GM12878 (cell line): ENCODE data around the gene PRDM16.

Experiments
- BCL11A ChIP-seq: IDR thresholded peaks from 2 replicates; pipeline ENCODE4 v1.6.1; 2011; ENCODE audit warnings: low read depth, low read length
- EZH2 ChIP-seq: IDR thresholded peaks from 2 replicates; pipeline ENCODE4 v1.6.1; 2012; ENCODE audit warnings: low read depth, mild to moderate bottlenecking, control low read depth, inconsistent platforms, low read length, borderline replicate concordance; ENCODE audit not compliant: control insufficient read depth
- FOXM1 ChIP-seq: IDR thresholded peaks from 2 replicates; pipeline ENCODE4 v1.6.1; 2012; ENCODE audit warnings: low read depth, mild to moderate bottlenecking, inconsistent platforms, low read length, moderate library complexity
- NRF1 ChIP-seq: conservative IDR thresholded peaks from 2 replicates; pipeline ENCODE4 v1.6.1; 2011; ENCODE audit warnings: mild to moderate bottlenecking, low read depth, low read length, improper control_type of control experiment
- POLR2A ChIP-seq: IDR thresholded peaks from 2 replicates; pipeline ENCODE4 v1.6.1; 2011; ENCODE audit warnings: low read depth, mild to moderate bottlenecking, low read length
- POLR2AphosphoS5 ChIP-seq: IDR thresholded peaks from 2 replicates; pipeline ENCODE4 v1.6.1; 2011; ENCODE audit warnings: mild to moderate bottlenecking, low read length, inconsistent platforms
- RCOR1 ChIP-seq: conservative IDR thresholded peaks from 2 replicates; pipeline ENCODE4 v1.6.1; 2012; ENCODE audit warnings: low read depth, low read length, improper control_type of control experiment
- SPI1 ChIP-seq: IDR thresholded peaks from 2 replicates; pipeline ENCODE4 v1.6.1; 2011; ENCODE audit warnings: low read depth, mild to moderate bottlenecking, low read length, moderate library complexity, borderline replicate concordance; ENCODE audit not compliant: insufficient read depth
- STAT1 ChIP-seq: fragments of 450-650 bp; conservative IDR thresholded peaks from 2 replicates; pipeline ENCODE4 v1.6.1; 2014; ENCODE audit warnings: antibody characterized with exemption, mild to moderate bottlenecking
- TBL1XR1 ChIP-seq: IDR thresholded peaks from 2 replicates; pipeline ENCODE4 v1.6.1; 2012; ENCODE audit warnings: low read depth, low read length, improper control_type of control experiment
- TF ChIP-seq, protein P1 (sequence below), 3 experiments: IDR thresholded peaks in 2 of 3; conservative IDR thresholded peaks in 1 of 3; 2 replicates each; pipeline ENCODE4 v1.5.1; 2011; ENCODE audit warnings: low read depth in 3 of 3, low read length in 3 of 3, mild to moderate bottlenecking in 3 of 3, control low read depth in 2 of 3, moderate library complexity in 2 of 3, inconsistent platforms in 1 of 3, mixed read lengths in 1 of 3; ENCODE audit not compliant: control insufficient read depth in 2 of 3, insufficient read depth in 1 of 3; ENCODE audit errors: extremely low read depth in 1 of 3
- TF ChIP-seq, protein P2 (sequence below): fragments of 450-650 bp; IDR thresholded peaks from 2 replicates; pipeline ENCODE4 v1.6.1; 2017; ENCODE audit warnings: mild to moderate bottlenecking, moderate library complexity

- no peak for TF ChIP-seq NRF1
- TF ChIP-seq SPI1, result no peak
- TF ChIP-seq, protein P1, sequence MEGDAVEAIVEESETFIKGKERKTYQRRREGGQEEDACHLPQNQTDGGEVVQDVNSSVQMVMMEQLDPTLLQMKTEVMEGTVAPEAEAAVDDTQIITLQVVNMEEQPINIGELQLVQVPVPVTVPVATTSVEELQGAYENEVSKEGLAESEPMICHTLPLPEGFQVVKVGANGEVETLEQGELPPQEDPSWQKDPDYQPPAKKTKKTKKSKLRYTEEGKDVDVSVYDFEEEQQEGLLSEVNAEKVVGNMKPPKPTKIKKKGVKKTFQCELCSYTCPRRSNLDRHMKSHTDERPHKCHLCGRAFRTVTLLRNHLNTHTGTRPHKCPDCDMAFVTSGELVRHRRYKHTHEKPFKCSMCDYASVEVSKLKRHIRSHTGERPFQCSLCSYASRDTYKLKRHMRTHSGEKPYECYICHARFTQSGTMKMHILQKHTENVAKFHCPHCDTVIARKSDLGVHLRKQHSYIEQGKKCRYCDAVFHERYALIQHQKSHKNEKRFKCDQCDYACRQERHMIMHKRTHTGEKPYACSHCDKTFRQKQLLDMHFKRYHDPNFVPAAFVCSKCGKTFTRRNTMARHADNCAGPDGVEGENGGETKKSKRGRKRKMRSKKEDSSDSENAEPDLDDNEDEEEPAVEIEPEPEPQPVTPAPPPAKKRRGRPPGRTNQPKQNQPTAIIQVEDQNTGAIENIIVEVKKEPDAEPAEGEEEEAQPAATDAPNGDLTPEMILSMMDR (IDR thresholded peaks at IDR 0.05 in 2 of 3, conservative IDR thresholded peaks at IDR 0.05 in 1 of 3; ENCODE audit: control insufficient read depth in 2 of 3, extremely low read depth in 1 of 3, insufficient read depth in 1 of 3, low read depth in 3 of 3, low read length in 3 of 3), result no peak
- TF ChIP-seq POLR2A, result no peak
- no peak for TF ChIP-seq FOXM1
- TF ChIP-seq, protein P2, sequence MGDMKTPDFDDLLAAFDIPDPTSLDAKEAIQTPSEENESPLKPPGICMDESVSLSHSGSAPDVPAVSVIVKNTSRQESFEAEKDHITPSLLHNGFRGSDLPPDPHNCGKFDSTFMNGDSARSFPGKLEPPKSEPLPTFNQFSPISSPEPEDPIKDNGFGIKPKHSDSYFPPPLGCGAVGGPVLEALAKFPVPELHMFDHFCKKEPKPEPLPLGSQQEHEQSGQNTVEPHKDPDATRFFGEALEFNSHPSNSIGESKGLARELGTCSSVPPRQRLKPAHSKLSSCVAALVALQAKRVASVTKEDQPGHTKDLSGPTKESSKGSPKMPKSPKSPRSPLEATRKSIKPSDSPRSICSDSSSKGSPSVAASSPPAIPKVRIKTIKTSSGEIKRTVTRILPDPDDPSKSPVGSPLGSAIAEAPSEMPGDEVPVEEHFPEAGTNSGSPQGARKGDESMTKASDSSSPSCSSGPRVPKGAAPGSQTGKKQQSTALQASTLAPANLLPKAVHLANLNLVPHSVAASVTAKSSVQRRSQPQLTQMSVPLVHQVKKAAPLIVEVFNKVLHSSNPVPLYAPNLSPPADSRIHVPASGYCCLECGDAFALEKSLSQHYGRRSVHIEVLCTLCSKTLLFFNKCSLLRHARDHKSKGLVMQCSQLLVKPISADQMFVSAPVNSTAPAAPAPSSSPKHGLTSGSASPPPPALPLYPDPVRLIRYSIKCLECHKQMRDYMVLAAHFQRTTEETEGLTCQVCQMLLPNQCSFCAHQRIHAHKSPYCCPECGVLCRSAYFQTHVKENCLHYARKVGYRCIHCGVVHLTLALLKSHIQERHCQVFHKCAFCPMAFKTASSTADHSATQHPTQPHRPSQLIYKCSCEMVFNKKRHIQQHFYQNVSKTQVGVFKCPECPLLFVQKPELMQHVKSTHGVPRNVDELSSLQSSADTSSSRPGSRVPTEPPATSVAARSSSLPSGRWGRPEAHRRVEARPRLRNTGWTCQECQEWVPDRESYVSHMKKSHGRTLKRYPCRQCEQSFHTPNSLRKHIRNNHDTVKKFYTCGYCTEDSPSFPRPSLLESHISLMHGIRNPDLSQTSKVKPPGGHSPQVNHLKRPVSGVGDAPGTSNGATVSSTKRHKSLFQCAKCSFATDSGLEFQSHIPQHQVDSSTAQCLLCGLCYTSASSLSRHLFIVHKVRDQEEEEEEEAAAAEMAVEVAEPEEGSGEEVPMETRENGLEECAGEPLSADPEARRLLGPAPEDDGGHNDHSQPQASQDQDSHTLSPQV, result no peak
- no peak for TF ChIP-seq BCL11A
- TF ChIP-seq POLR2AphosphoS5, result no peak
- no peak for TF ChIP-seq EZH2
- no peak for TF ChIP-seq RCOR1
- no peak for TF ChIP-seq TBL1XR1
- TF ChIP-seq STAT1, result no peak
These were observed 395.1 kb downstream of the PRDM16 start for GRCh38 chr1:3463891-3464648.
